ENCODE measurements around the gene FFAR3. TPM values are rescaled to one million over a fixed set of nuclear protein-coding genes. Genes with fewer than 3 reads are reported as not detected.

FFAR3 gene
- total RNA-seq, 1 donor from 2014 or later, result not detected

GRCh38 chr19:35331551-35332214 is 26.6 kb upstream of the FFAR3 start:
- Mint-ChIP-seq H3K27ac (ENCODE audit: unreplicated experiment) (no peak overlapping the region), H3K27me3 (ENCODE audit: low read depth) (peaks cover 44% of the 10 kb centered on the region), H3K36me3 (ENCODE audit: low read depth) (no peaks in the 10 kb centered on the region), H3K4me3 (ENCODE audit: unreplicated experiment) (no peak overlapping the region), H3K4me1 (ENCODE audit: low read depth) (no peaks in the 10 kb centered on the region), H3K9me3 (ENCODE audit: low read depth) (no peaks in the 10 kb centered on the region)
- DNase-seq (ENCODE audit: low spot score), result no peak
- no peak for TF ChIP-seq CTCF (IDR thresholded peaks at IDR 0.05)

- Mint-ChIP-seq H3K27me3 (ENCODE audit: low read depth) (peaks cover 43% of the 10 kb centered on the region), H3K27ac (ENCODE audit: unreplicated experiment) (no peak overlapping the region), H3K4me1 (ENCODE audit: low read depth) (no peaks in the 10 kb centered on the region), H3K36me3 (ENCODE audit: low read depth) (no peaks in the 10 kb centered on the region), H3K9me3 (ENCODE audit: low read depth) (no peaks in the 10 kb centered on the region), H3K4me3 (ENCODE audit: unreplicated experiment) (no peak overlapping the region)
- no peak for TF ChIP-seq CTCF (IDR thresholded peaks at IDR 0.05)
- no peak for DNase-seq (ENCODE audit: low spot score)
Measured at GRCh38 chr19:35332817-35333216, 25.4 kb upstream of the FFAR3 start.

DNA sequence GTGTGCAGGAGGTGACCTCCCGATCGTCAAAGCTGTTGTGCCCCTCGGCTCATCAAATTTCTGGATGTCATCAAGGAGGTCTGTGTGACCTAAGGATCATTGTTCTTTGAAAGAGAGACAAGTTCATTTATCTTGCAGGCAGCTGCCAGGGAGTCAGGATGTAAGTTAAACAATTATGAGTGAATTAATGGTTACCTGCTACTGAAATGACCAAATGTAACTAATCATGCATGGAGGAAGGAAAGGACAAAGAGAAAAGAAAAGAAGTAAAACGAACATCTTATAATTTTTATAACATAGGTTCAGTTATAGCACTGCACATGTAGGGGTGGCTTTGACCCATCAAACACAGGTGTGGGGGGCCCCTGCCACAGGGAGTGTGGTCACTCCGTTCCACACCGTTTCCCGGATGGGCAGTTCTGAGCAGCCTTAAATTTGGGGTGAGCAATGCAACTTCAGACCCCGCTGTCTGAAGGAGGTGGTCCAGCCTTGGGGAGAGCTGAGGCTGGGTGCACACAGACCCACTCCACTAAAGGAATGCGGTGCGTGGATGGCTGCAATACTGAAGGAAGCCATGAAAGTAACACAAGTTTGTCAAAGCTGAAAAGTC is 24.0 kb upstream of the FFAR3 start:
- Mint-ChIP-seq H3K36me3 (ENCODE audit: low read depth) (no peaks in the 10 kb centered on the region), H3K27me3 (ENCODE audit: low read depth) (peaks cover 47% of the 10 kb centered on the region), H3K9me3 (ENCODE audit: low read depth) (no peaks in the 10 kb centered on the region), H3K4me1 (ENCODE audit: low read depth) (no peaks in the 10 kb centered on the region), H3K4me3 (ENCODE audit: unreplicated experiment) (no peak overlapping the region), H3K27ac (ENCODE audit: unreplicated experiment) (no peak overlapping the region)
- no peak for TF ChIP-seq CTCF (IDR thresholded peaks at IDR 0.05)
- DNase-seq (ENCODE audit: low spot score), result no peak

DNA sequence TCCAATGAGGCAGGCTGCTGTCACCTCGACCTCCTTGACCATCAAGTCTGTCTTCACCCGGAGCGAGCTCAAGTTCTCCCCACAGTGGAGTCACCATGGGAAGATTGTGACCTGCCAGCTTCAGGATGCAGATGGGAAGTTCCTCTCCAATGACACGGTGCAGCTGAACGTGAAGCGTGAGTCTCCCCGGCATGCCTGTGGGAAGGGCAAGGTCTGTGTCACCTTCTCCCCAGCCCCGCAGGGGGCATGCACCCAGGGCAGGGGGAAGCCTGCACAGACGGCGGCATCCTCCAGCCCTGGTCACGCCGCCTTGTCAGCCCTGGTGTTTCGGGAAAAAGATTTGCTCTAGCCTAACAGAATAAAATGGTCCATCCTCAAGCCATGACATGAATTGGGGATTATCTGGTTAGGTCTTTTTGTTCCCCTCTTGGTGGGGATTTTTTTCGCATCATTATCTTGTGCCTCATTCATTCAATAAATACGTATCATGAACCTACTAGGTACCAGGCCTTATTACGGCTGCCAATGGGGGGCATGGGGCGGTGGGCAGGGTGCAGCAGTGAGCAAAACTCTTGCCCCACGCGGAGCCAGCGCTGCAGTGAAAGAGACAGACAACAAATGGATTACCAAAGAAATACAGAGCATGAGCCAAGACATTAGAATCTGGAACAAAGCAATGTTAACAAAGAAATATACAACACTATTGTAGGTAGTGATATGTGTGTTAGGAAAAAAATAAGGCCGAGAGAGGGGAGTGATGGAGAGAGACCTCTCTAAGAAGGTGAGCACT is 21.9 kb upstream of the FFAR3 start:
- no peak for TF ChIP-seq CTCF (IDR thresholded peaks at IDR 0.05)
- Mint-ChIP-seq H3K36me3 (ENCODE audit: low read depth) (no peaks in the 10 kb centered on the region), H3K9me3 (ENCODE audit: low read depth) (no peaks in the 10 kb centered on the region), H3K27ac (ENCODE audit: unreplicated experiment) (no peak overlapping the region), H3K4me1 (ENCODE audit: low read depth) (no peaks in the 10 kb centered on the region), H3K27me3 (ENCODE audit: low read depth) (peaks cover 49% of the 10 kb centered on the region), H3K4me3 (ENCODE audit: unreplicated experiment) (no peak overlapping the region)
- DNase-seq (ENCODE audit: low spot score), result no peak
